ENCODE results near the gene DOCK4.

- TF ChIP-seq TAF7 (optimal IDR thresholded peaks at IDR 0.05; ENCODE audit: borderline replicate concordance, low read depth, low read length) (no peak), RAD21 (IDR thresholded peaks at IDR 0.05 in 1 of 2, conservative IDR thresholded peaks at IDR 0.05 in 1 of 2; ENCODE audit: low read depth in 2 of 2, low read length in 2 of 2) (no peak), SRF (IDR thresholded peaks at IDR 0.05; ENCODE audit: low read depth, low read length) (no peak), POLR2A (IDR thresholded peaks at IDR 0.05; ENCODE audit: control extremely low read depth in 1 of 2, low read depth in 2 of 2, low read length in 2 of 2) (no peak)
- TF ChIP-seq, protein P1, sequence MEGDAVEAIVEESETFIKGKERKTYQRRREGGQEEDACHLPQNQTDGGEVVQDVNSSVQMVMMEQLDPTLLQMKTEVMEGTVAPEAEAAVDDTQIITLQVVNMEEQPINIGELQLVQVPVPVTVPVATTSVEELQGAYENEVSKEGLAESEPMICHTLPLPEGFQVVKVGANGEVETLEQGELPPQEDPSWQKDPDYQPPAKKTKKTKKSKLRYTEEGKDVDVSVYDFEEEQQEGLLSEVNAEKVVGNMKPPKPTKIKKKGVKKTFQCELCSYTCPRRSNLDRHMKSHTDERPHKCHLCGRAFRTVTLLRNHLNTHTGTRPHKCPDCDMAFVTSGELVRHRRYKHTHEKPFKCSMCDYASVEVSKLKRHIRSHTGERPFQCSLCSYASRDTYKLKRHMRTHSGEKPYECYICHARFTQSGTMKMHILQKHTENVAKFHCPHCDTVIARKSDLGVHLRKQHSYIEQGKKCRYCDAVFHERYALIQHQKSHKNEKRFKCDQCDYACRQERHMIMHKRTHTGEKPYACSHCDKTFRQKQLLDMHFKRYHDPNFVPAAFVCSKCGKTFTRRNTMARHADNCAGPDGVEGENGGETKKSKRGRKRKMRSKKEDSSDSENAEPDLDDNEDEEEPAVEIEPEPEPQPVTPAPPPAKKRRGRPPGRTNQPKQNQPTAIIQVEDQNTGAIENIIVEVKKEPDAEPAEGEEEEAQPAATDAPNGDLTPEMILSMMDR (IDR thresholded peaks at IDR 0.05; ENCODE audit: control extremely low read depth in 1 of 3, insufficient read depth in 1 of 3, low read depth in 1 of 3, low read length in 3 of 3) = no peak
These were observed 145.1 kb downstream of the DOCK4 start for GRCh38 chr7:112061051-112061450.

Measured in H1 (cell line).